GM18867 (cell line): ENCODE data around the gene ADCY10.

Experiments
- ATAC-seq: cut with Tn5 transposase; IDR thresholded peaks from one replicate; pipeline ENCODE4 v1.9.1; 2021; ENCODE audit warnings: mild to moderate bottlenecking, moderate library complexity; ENCODE audit not compliant: unreplicated experiment

The ADCY10 gene

GRCh38 chr1:167784876-167785550 lies 128.9 kb downstream of the ADCY10 start:
- ATAC-seq: no peak

- ATAC-seq: no peak
Observed at GRCh38 chr1:167782946-167783345, 131.0 kb downstream of the ADCY10 start.

GRCh38 chr1:167781558-167781957 lies 132.4 kb downstream of the ADCY10 start:
- ATAC-seq: no peak

GRCh38 chr1:167777269-167777650 lies 136.7 kb downstream of the ADCY10 start:
- ATAC-seq: no peak

GRCh38 chr1:167776616-167777268 lies 137.2 kb downstream of the ADCY10 start:
- no peak for ATAC-seq

- ATAC-seq: no peak
Observed at GRCh38 chr1:167776151-167776550, 137.8 kb downstream of the ADCY10 start.

- ATAC-seq: no peak
Observed at GRCh38 chr1:167775178-167775577, 138.8 kb downstream of the ADCY10 start.

GRCh38 chr1:167774710-167775109 lies 139.2 kb downstream of the ADCY10 start:
- no peak for ATAC-seq

GRCh38 chr1:167773516-167773915 lies 140.4 kb downstream of the ADCY10 start:
- ATAC-seq: no peak

GRCh38 chr1:167772436-167772835 lies 141.5 kb downstream of the ADCY10 start:
- no peak for ATAC-seq

- ATAC-seq: no peak
Observed at GRCh38 chr1:167770127-167770526, 143.8 kb downstream of the ADCY10 start.

- no peak for ATAC-seq
Observed at GRCh38 chr1:167767761-167768160, 146.2 kb downstream of the ADCY10 start.

GRCh38 chr1:167766538-167766937 lies 147.4 kb downstream of the ADCY10 start:
- ATAC-seq: no peak

- ATAC-seq: no peak
Observed at GRCh38 chr1:167765496-167765895, 148.4 kb downstream of the ADCY10 start.

- no peak for ATAC-seq
Observed at GRCh38 chr1:167764458-167765330, 149.2 kb downstream of the ADCY10 start.

GRCh38 chr1:167763525-167764220 lies 150.3 kb downstream of the ADCY10 start:
- no peak for ATAC-seq

- ATAC-seq: no peak
Observed at GRCh38 chr1:167762061-167762746, 151.7 kb downstream of the ADCY10 start.

GRCh38 chr1:167761400-167761799 lies 152.5 kb downstream of the ADCY10 start:
- ATAC-seq: no peak
